CD8-positive, alpha-beta memory T cell (primary cell): Measurements from ENCODE around the gene EMILIN2. TPM values are rescaled to one million over a fixed set of nuclear protein-coding genes. Genes with fewer than 3 reads are reported as not detected.
"Not testable (repeated sequence)": the region's sequence is repeated elsewhere in the genome, so short reads cannot be mapped to it uniquely, and the experiment has no call there.

Experiments used
- CTCF ChIA-PET: fragments of 350-600 bp; sonication (Branson Sonifier 250); formaldehyde crosslinking; loops from one replicate; lab custom pipeline; 2021; ENCODE audit warnings: antibody characterized with exemption; lab: Charles Lee
- POLR2A ChIA-PET: fragments of 350-600 bp; sonication (Branson Sonifier 250); formaldehyde crosslinking; loops from one replicate; lab custom pipeline; 2021; ENCODE audit warnings: antibody characterized with exemption; lab: Charles Lee
- DNase-seq, 5 donors: peaks; one replicate each; pipeline versions ENCODE4 v3.0.0 to v3.0.0-alpha.2; 2020 to 2022; ENCODE audit warnings: mixed read lengths in 1 of 5
- H3K27ac ChIP-seq: one replicate; pipeline ENCODE4 v1.7.0; 2013; ENCODE audit warnings: low read depth, mild to moderate bottlenecking, low read length, moderate library complexity
- H3K27me3 ChIP-seq: 2 replicates; pipeline ENCODE4 v1.7.0; 2013; ENCODE audit warnings: low read length, mild to moderate bottlenecking; ENCODE audit not compliant: insufficient read depth, poor library complexity, severe bottlenecking
- H3K36me3 ChIP-seq: 2 replicates; pipeline ENCODE4 v1.7.0; 2013; ENCODE audit warnings: mild to moderate bottlenecking, low read length, moderate library complexity; ENCODE audit not compliant: insufficient read depth
- H3K4me1 ChIP-seq: 2 replicates; pipeline ENCODE4 v1.7.0; 2013; ENCODE audit warnings: mild to moderate bottlenecking, low read length, moderate library complexity; ENCODE audit not compliant: insufficient read depth
- H3K4me3 ChIP-seq: 2 replicates; pipeline ENCODE4 v1.7.0; 2013; ENCODE audit warnings: mild to moderate bottlenecking, low read length
- H3K9me3 ChIP-seq: 2 replicates; pipeline ENCODE4 v1.7.0; 2013; ENCODE audit warnings: mild to moderate bottlenecking, low read length
- H3K27ac Mint-ChIP-seq, 8 donors: one replicate each; pipeline ENCODE4 v1.8.0; 2020 to 2021; ENCODE audit warnings: mixed read lengths in 8 of 8, mild to moderate bottlenecking in 6 of 8, inconsistent platforms in 3 of 8, moderate library complexity in 3 of 8
- H3K27me3 Mint-ChIP-seq, 2 donors: one replicate each; pipeline ENCODE4 v1.8.0; 2020 to 2021; ENCODE audit warnings: mixed read lengths in 2 of 2, mild to moderate bottlenecking in 1 of 2, moderate library complexity in 1 of 2
- H3K36me3 Mint-ChIP-seq, 3 donors: one replicate each; pipeline ENCODE4 v1.8.0; 2020 to 2021; ENCODE audit warnings: mixed read lengths in 3 of 3, inconsistent platforms in 1 of 3, mild to moderate bottlenecking in 1 of 3
- H3K4me1 Mint-ChIP-seq, 3 donors: one replicate each; pipeline ENCODE4 v1.8.0; 2020 to 2021; ENCODE audit warnings: mixed read lengths in 3 of 3, inconsistent platforms in 1 of 3, mild to moderate bottlenecking in 1 of 3
- H3K4me3 Mint-ChIP-seq, 7 donors: one replicate each; pipeline ENCODE4 v1.8.0; 2020 to 2021; ENCODE audit warnings: mixed read lengths in 7 of 7, mild to moderate bottlenecking in 6 of 7, moderate library complexity in 4 of 7, inconsistent platforms in 2 of 7
- H3K9me3 Mint-ChIP-seq, 5 donors: one replicate each; pipeline ENCODE4 v1.8.0; 2020 to 2022; ENCODE audit warnings: mixed read lengths in 5 of 5, mild to moderate bottlenecking in 3 of 5, moderate library complexity in 2 of 5, inconsistent platforms in 1 of 5
- polyA plus RNA-seq: library from polyadenylated mRNA; unstranded; fragments of 300-500 nt; fragmentation: Illumina TruSeq; gene quantifications from one replicate; pipeline ENCODE4 v1.2.3, GENCODE V29; 2021
- total RNA-seq, 2 experiments: library from RNA; stranded (reverse); gene quantifications; one replicate each; pipeline ENCODE4 v1.2.3, GENCODE V29; 2021

EMILIN2 gene
- total and polyA plus RNA-seq, 3 experiments from 2014 or later: 4.5 to 27.8 (median 22.7) TPM

GRCh38 chr18:2847317-2848246 is 776 bp downstream of the EMILIN2 start:
- Histone ChIP-seq H3K4me3 (peak overlapping the region; percentile 46), H3K4me1 (peaks cover 17% of the 10 kb centered on the region), H3K9me3 (no peaks in the 10 kb centered on the region), H3K27me3 (peaks cover 18% of the 10 kb centered on the region), H3K36me3 (no peaks in the 10 kb centered on the region), H3K27ac (no peak overlapping the region)
- peaks cover 0 to 1% (median 0%) of the 10 kb centered on the region in 3 donors for H3K36me3 Mint-ChIP-seq
- CTCF ChIA-PET: interaction anchor here (0.8 to 1.3 kb wide), 3 partner anchors 10 to 106 kb away, joined by 3 read pairs; no protein-coding TSS in a partner anchor
- peak overlapping the region in 1 of 8 donors; percentile 5 for H3K27ac Mint-ChIP-seq
- H3K4me1 Mint-ChIP-seq: peaks cover 17 to 27% (median 25%) of the 10 kb centered on the region in 3 donors
- peak overlapping the region; percentile 75 to 91 (median 84) for H3K4me3 Mint-ChIP-seq
- POLR2A ChIA-PET: interaction anchor here (0.7 kb wide), 1 partner anchor 42 kb away, joined by 7 read pairs; no protein-coding TSS in a partner anchor
- DNase-seq: peak in 1 of 5 donors; percentile 9
- H3K9me3 Mint-ChIP-seq: no peaks in the 10 kb centered on the region
- H3K27me3 Mint-ChIP-seq: peaks cover 41 to 52% of the 10 kb centered on the region in 2 donors

DNA sequence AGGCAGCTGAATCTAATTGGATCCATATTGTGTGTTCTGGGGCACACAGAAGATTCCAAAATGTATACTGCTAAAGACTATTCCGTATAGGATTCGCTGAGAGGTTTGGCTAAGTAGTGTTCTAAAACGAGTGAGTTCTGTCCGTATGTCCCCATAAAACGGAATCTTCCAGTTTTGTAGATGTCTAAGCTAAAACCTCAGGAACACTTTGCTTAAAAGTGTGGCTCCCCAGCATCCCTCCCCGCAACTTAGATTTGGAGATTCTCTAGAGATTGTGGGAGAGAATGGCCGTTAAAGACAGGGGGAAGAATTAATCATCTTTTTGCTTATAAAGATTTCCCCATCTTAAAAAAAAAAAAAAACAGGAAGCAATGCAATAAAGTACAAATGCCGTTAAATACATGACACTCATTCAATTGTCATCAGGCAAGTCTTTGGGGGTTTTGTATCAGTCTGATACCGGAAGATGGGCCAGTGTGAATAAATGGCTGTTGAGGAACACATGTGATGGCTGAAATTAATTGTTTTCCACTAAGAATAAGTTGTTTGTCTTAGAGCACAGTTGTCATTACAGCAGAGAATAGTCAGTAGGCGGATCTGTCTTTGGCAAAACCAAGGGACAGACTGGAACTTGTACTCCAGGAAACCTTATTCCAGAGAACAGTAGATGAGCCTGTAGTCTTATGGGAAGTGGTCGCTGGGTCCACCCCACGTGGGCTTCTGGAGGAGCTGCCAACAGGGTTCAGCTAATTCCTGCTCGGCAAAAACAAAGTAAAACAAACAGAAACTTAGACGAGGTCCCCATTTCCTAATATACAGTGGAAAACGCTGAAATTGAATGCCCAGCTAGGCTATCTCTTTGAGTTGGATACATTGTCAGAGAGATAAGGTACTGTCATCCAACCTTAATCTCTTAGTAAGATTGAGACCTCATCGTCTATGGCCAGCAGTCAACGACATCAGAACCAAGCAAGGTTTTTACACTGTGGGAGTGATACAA is 1.7 kb downstream of the EMILIN2 start:
- H3K27me3 Mint-ChIP-seq: peaks cover 40 to 56% of the 10 kb centered on the region in 2 donors

DNA sequence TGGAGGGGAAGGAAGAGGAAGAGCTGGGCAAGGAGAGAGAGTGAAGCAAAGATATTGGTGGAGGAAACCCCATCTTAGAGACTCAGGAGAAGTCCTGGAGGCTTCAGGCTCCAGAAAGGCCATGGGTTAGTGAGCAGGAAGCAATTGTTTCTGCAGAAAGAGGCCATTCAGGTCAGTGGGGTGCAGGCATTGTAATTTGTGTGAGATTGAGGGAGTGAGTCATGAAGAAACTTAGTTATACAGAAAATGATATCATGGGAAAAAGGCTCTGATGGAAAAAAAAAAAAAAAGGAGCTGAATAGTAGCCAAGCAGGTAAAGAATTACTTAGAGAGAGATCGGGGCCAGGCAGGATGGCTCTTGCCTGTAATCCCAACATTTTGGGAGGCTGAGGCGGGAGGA is 4.0 kb downstream of the EMILIN2 start:
- peaks cover 17% of the 10 kb centered on the region for H3K4me1 ChIP-seq
- H3K27ac ChIP-seq: no peak overlapping the region
- Mint-ChIP-seq H3K9me3 (no peaks in the 10 kb centered on the region), H3K27ac (peak overlapping the region in 1 of 8 donors; percentile 11), H3K36me3 (peaks cover 0 to 1% (median 0%) of the 10 kb centered on the region in 3 donors), H3K4me1 (peaks cover 17 to 25% (median 23%) of the 10 kb centered on the region in 3 donors), H3K4me3 (no peak overlapping the region), H3K27me3 (peaks cover 37 to 54% of the 10 kb centered on the region in 2 donors)
- H3K9me3 ChIP-seq: no peaks in the 10 kb centered on the region
- no peaks in the 10 kb centered on the region for H3K36me3 ChIP-seq
- no peak overlapping the region for H3K4me3 ChIP-seq
- ChIA-PET CTCF (no interaction called here), POLR2A (no interaction called here)
- peaks cover 18% of the 10 kb centered on the region for H3K27me3 ChIP-seq
- DNase-seq: no peak

More for the DNA sequence above, 1.7 kb downstream of the EMILIN2 start:
- peaks cover 17 to 27% (median 25%) of the 10 kb centered on the region in 3 donors for H3K4me1 Mint-ChIP-seq
- no peak overlapping the region for H3K4me3 ChIP-seq
- H3K9me3 Mint-ChIP-seq: no peaks in the 10 kb centered on the region
- ChIA-PET CTCF (interaction anchor here (0.8 to 1.3 kb wide), 3 partner anchors 11 to 107 kb away, joined by 3 read pairs; no protein-coding TSS in a partner anchor), POLR2A (interaction anchor here (0.7 kb wide), 1 partner anchor 43 kb away, joined by 7 read pairs; no protein-coding TSS in a partner anchor)
- no peaks in the 10 kb centered on the region for H3K36me3 ChIP-seq
- H3K4me3 Mint-ChIP-seq: peak overlapping the region; percentile 61 to 91 (median 84)
- H3K27ac Mint-ChIP-seq: peak overlapping the region in 1 of 8 donors; percentile 5
- H3K9me3 ChIP-seq: no peaks in the 10 kb centered on the region
- H3K36me3 Mint-ChIP-seq: peaks cover 0 to 1% (median 0%) of the 10 kb centered on the region in 3 donors
- H3K4me1 ChIP-seq: peaks cover 17% of the 10 kb centered on the region
- peaks cover 18% of the 10 kb centered on the region for H3K27me3 ChIP-seq
- no peak overlapping the region for H3K27ac ChIP-seq
- no peak for DNase-seq

- H3K4me3 Mint-ChIP-seq: no peak overlapping the region
- no peak for DNase-seq
- peaks cover 17% of the 10 kb centered on the region for H3K4me1 ChIP-seq
- H3K27me3 ChIP-seq: peaks cover 18% of the 10 kb centered on the region
- ChIA-PET CTCF (no interaction called here), POLR2A (no interaction called here)
- H3K4me3 ChIP-seq: no peak overlapping the region
- H3K27ac ChIP-seq: no peak overlapping the region
- no peaks in the 10 kb centered on the region for H3K9me3 Mint-ChIP-seq
- peaks cover 31 to 54% of the 10 kb centered on the region in 2 donors for H3K27me3 Mint-ChIP-seq
- H3K4me1 Mint-ChIP-seq: peaks cover 11 to 23% (median 17%) of the 10 kb centered on the region in 3 donors
- H3K36me3 Mint-ChIP-seq: peaks cover 0 to 1% (median 0%) of the 10 kb centered on the region in 3 donors
- no peaks in the 10 kb centered on the region for H3K9me3 ChIP-seq
- no peaks in the 10 kb centered on the region for H3K36me3 ChIP-seq
- H3K27ac Mint-ChIP-seq: no peak overlapping the region
Measured at GRCh38 chr18:2851771-2852170, 5.0 kb downstream of the EMILIN2 start.

DNA sequence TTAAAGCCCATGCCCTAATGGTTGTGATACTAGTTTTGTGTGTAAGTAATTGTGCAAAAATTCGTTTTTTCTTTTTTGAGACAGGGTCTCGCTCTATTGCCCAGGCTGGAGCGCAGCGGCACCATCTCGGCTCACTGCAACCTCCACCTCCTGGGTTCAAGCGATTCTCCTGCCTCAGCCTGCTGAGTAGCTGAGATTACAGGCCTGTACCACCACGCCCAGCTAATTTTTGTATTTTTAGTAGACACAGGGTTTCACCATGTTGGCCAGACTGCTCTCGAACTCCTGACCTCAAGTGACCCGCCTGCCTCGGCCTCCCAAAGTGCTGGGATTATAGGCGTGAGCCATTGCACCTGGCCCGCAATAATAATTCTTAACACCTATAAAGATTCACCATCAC is 5.7 kb downstream of the EMILIN2 start:
- CTCF ChIA-PET, POLR2A ChIA-PET, H3K9me3 ChIP-seq, H3K36me3 ChIP-seq, H3K4me3 Mint-ChIP-seq, H3K27ac Mint-ChIP-seq, DNase-seq, H3K36me3 Mint-ChIP-seq, H3K9me3 Mint-ChIP-seq, H3K4me3 ChIP-seq, H3K27ac ChIP-seq: not testable (repeated sequence)
- Histone ChIP-seq H3K27me3 (peaks cover 18% of the 10 kb centered on the region), H3K4me1 (peaks cover 15% of the 10 kb centered on the region)
- Mint-ChIP-seq H3K4me1 (peaks cover 11 to 23% (median 16%) of the 10 kb centered on the region in 3 donors), H3K27me3 (peaks cover 31 to 59% of the 10 kb centered on the region in 2 donors)

- Histone ChIP-seq H3K9me3 (no peaks in the 10 kb centered on the region), H3K27ac (peak overlapping the region; percentile 67), H3K36me3 (no peaks in the 10 kb centered on the region), H3K4me3 (no peak overlapping the region), H3K27me3 (peaks cover 18% of the 10 kb centered on the region), H3K4me1 (peaks cover 9% of the 10 kb centered on the region)
- DNase-seq: no peak
- peaks cover 4 to 14% (median 8%) of the 10 kb centered on the region in 3 donors for H3K4me1 Mint-ChIP-seq
- POLR2A ChIA-PET: no interaction called here
- CTCF ChIA-PET: no interaction called here
- H3K4me3 Mint-ChIP-seq: no peak overlapping the region
- H3K27me3 Mint-ChIP-seq: peaks cover 25 to 50% of the 10 kb centered on the region in 2 donors
- H3K9me3 Mint-ChIP-seq: no peaks in the 10 kb centered on the region
- H3K27ac Mint-ChIP-seq: no peak overlapping the region
- H3K36me3 Mint-ChIP-seq: peaks cover 0 to 1% (median 0%) of the 10 kb centered on the region in 3 donors
Measured at GRCh38 chr18:2853173-2853925, 6.5 kb downstream of the EMILIN2 start.
